Liver (tissue), 3 donors: Measurements from ENCODE around the gene HGF.

Experiments
- CTCF ChIP-seq: fragments of 150-350 bp; IDR thresholded peaks from 2 replicates; pipeline ENCODE4 v1.5.1; 2017; ENCODE audit warnings: improper control_type of control experiment, low read depth, low read length; ENCODE audit not compliant: missing input control
- EGR1 ChIP-seq, 2 donors: IDR thresholded peaks; 2 replicates each; pipeline ENCODE4 v1.6.1; 2016 to 2018; ENCODE audit warnings: antibody characterized with exemption in 2 of 2, low read depth in 2 of 2
- JUND ChIP-seq, 2 donors: IDR thresholded peaks; 2 replicates each; pipeline ENCODE4 v1.6.1; 2016; ENCODE audit warnings: antibody characterized with exemption in 2 of 2
- MAX ChIP-seq: IDR thresholded peaks from 2 replicates; pipeline ENCODE4 v1.6.1; 2016; ENCODE audit warnings: antibody characterized with exemption
- RAD21 ChIP-seq, 2 donors: IDR thresholded peaks; 2 replicates each; pipeline ENCODE4 v1.6.1; 2016; ENCODE audit warnings: antibody characterized with exemption in 2 of 2, mild to moderate bottlenecking in 2 of 2
- REST ChIP-seq: IDR thresholded peaks from 2 replicates; pipeline ENCODE4 v1.6.1; 2016; ENCODE audit warnings: antibody characterized with exemption, mild to moderate bottlenecking
- RXRA ChIP-seq, 2 donors: IDR thresholded peaks; 2 replicates each; pipeline ENCODE4 v1.6.1; 2017 to 2018; ENCODE audit warnings: antibody characterized with exemption in 2 of 2, mild to moderate bottlenecking in 1 of 2
- SP1 ChIP-seq: IDR thresholded peaks from 2 replicates; pipeline ENCODE4 v1.6.1; 2018; ENCODE audit warnings: antibody characterized with exemption, mild to moderate bottlenecking
- TAF1 ChIP-seq: conservative IDR thresholded peaks from 2 replicates; pipeline ENCODE4 v1.6.1; 2016; ENCODE audit warnings: antibody characterized with exemption, mild to moderate bottlenecking
- YY1 ChIP-seq: IDR thresholded peaks from 2 replicates; pipeline ENCODE4 v1.6.1; 2016; ENCODE audit warnings: antibody characterized with exemption, mild to moderate bottlenecking
- donor health status: healthy.
- donor health status: healthy.

- TF ChIP-seq CTCF (no peak), EGR1 (IDR thresholded peaks at IDR 0.05; ENCODE audit: low read depth in 2 of 2) (no peak), SP1 (no peak), REST (no peak), YY1 (no peak), TAF1 (no peak), RXRA (IDR thresholded peaks at IDR 0.05) (no peak), MAX (no peak), RAD21 (IDR thresholded peaks at IDR 0.05) (no peak), JUND (IDR thresholded peaks at IDR 0.05) (no peak)
These were observed 26.6 kb downstream of the HGF start for GRCh38 chr7:81743201-81743600.
